Skeletal muscle cell (primary cell): ENCODE data around the gene SS18L1.
"Not testable (repeated sequence)": the region's sequence is repeated elsewhere in the genome, so short reads cannot be mapped to it uniquely, and the experiment has no call there.

Source experiments
- DNase-seq: peaks from one replicate; pipeline ENCODE4 v3.0.0-alpha.2; 2010; ENCODE audit warnings: low read depth
- H3K4me3 ChIP-seq: 2 replicates; pipeline ENCODE4 v1.5.1; 2011; ENCODE audit warnings: low read depth, mild to moderate bottlenecking, control low read depth, low read length, moderate library complexity

The SS18L1 gene

GRCh38 chr20:62143081-62143956 is at the start of gene SS18L1, which contains the start of gene PSMA7:
Gene SS18L1 (plus strand): TSS chr20:62143769. CDS start chr20:62143821, 52 bp downstream.
Gene PSMA7 (minus strand): TSS chr20:62143394. CDS start chr20:62143303, 91 bp downstream.
- H3K4me3 ChIP-seq = peak within 1 kb of the TSS; percentile 78
- DNase-seq = peak; percentile 49

- DNase-seq = no peak
- no peak overlapping the region for H3K4me3 ChIP-seq
Observed at GRCh38 chr20:62096421-62097380, 46.9 kb upstream of the SS18L1 start.

- H3K4me3 ChIP-seq = no peak overlapping the region
- no peak for DNase-seq
Observed at GRCh38 chr20:62097881-62098407, 45.6 kb upstream of the SS18L1 start.

- H3K4me3 ChIP-seq = no peak overlapping the region
- DNase-seq = no peak
Observed at GRCh38 chr20:62101078-62101477, 42.5 kb upstream of the SS18L1 start.

- no peak overlapping the region for H3K4me3 ChIP-seq
- no peak for DNase-seq
Observed at GRCh38 chr20:62103508-62104233, 39.9 kb upstream of the SS18L1 start.

- no peak for DNase-seq
- no peak overlapping the region for H3K4me3 ChIP-seq
Observed at GRCh38 chr20:62104234-62104789, 39.3 kb upstream of the SS18L1 start.

- H3K4me3 ChIP-seq = no peak overlapping the region
- DNase-seq = peak; percentile 37
Observed at GRCh38 chr20:62104791-62105345, 38.7 kb upstream of the SS18L1 start.

GRCh38 chr20:62105592-62105991 is 38.0 kb upstream of the SS18L1 start:
- no peak overlapping the region for H3K4me3 ChIP-seq
- DNase-seq = no peak

DNA sequence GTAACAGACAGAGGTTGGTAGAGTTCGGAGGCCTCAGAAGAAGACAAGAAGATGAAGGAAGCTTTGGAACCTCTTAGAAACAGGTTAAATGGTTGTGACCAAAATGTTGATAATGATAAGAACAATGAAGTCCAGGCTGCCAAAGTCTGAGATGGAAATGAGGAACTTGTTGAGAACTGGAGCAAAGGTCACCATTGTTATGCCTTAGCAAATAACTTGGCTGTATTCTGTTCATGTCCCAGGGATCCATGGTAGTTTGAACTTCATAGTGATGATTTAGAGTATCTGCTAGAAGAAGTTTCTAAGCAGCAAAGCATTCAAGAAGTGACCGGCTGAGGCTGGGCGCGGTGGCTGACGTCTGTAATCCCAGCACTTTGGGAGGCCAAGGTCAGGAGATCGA is 32.4 kb upstream of the SS18L1 start:
- no peak for DNase-seq
- H3K4me3 ChIP-seq = no peak overlapping the region

DNA sequence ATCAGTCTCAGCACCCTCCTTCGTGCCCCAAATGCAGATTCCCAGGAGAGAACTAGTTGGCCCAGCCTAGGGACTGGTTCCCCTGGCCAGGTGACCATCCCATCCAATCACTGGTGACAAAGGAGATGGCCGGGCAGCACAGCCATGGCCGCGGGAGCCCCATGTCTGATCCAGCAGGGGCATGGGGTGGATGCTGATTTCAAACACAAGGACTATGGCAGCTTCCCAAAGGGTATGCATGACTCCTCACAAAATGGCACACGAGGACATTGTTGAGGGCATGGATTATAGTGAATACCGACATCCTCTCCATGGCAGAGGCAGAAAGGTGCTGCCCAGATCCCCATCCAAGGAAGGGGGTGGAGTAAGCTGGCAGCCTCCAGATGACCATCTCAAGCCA is 31.2 kb upstream of the SS18L1 start:
- DNase-seq = no peak
- no peak overlapping the region for H3K4me3 ChIP-seq

DNA sequence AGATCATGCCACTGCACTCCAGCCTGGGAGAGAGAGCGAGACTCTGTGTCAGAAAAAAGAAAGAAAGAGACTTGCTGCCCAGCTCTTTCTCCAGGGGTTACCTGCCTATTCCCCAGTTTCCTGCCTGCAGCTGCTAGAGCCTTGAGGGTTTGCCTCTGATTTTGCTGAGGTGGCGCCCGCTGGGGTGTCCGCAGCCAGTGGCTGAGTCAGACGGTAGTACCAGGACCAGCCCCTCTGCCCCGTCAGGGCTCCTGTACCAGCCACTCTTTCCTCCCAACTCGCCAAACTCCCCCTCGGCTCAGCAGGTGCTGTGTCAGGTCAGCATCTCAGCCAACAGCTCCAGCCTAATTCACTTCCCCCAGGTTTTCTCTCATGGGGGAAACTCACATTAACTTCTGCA is 28.7 kb upstream of the SS18L1 start:
- no peak for DNase-seq
- no peak overlapping the region for H3K4me3 ChIP-seq

DNA sequence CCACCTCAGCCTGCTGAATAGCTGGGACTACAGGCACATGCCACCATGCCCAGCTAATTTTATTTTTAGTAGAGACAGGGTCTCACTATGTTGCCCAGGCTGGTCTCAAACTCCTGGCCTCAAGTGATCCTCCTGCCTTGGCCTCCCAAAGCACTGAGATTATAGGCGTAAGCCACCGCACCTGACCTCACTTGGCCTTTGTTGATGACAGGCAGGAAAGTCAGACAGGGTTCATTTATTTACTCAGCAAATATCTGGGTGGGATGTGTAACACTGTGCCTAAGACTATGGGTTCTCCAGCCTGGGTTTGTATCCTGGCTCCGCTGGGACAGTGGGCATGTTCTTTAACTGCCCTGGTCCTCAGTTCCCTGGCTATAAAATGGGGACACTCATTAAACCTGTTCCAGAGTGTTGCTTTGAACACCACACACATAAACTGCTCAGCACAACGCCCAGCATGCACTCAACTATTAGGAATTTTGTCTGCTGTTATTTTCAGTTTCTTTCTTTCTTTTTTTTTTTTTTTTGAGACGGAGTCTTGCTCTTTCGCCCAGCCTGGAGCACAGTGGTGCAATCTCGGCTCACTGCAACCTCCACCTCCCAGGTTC is 27.7 kb upstream of the SS18L1 start:
- not testable (repeated sequence) for H3K4me3 ChIP-seq, DNase-seq

GRCh38 chr20:62116558-62117361 is 26.8 kb upstream of the SS18L1 start:
- DNase-seq = no peak
- H3K4me3 ChIP-seq = no peak overlapping the region

GRCh38 chr20:62117362-62117646 is 26.3 kb upstream of the SS18L1 start:
- no peak overlapping the region for H3K4me3 ChIP-seq

GRCh38 chr20:62117658-62118057 is 25.9 kb upstream of the SS18L1 start:
- H3K4me3 ChIP-seq = no peak overlapping the region

More at GRCh38 chr20:62117362-62117646, 26.3 kb upstream of the SS18L1 start:
- DNase-seq = no peak

DNA sequence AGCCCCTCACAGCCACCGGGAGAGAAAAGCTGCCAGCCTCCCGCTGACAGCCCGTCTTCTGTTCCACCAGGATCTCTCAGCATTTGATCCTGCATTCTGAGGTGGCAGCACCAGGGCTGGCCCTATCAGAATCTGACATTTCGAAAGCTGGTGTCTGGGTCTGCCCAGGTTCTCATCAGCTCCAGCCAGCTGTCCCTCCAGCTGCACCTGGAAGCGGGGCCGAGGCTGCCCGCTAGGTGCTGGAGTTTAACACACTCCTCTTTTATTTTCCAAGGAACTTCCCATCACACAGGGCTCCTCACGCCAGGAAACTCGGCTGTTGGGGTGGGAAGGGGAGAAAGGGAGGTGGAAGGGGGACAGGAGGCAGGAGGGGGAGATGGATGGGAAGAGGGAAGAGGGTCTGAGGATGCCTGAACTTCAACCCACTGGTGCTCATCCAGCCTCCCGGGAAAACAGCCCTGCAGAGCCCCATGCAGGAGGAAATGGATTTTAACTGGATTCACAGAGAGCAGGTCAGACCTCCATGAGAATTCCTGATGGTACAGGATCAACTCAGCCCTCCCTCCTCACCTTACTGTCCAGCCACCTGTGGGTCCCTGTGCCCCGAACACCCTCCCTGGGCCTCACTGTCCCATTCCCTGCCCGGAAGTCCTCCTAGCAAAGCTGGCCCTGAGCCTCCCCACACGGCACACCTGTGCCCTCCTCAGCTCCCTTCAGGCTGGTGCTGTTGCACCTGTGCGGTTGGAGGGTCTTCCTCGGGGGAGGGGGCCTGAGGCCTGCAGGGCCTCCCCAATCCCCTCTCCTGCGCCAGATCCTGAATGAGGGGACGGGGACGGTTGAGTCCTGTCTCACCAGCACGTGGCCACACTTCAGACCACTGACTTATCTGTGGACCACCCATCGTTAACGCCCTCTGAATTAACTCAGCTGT is 25.2 kb upstream of the SS18L1 start:
- H3K4me3 ChIP-seq = no peak overlapping the region
- DNase-seq = no peak

More at GRCh38 chr20:62117658-62118057, 25.9 kb upstream of the SS18L1 start:
- DNase-seq = no peak

DNA sequence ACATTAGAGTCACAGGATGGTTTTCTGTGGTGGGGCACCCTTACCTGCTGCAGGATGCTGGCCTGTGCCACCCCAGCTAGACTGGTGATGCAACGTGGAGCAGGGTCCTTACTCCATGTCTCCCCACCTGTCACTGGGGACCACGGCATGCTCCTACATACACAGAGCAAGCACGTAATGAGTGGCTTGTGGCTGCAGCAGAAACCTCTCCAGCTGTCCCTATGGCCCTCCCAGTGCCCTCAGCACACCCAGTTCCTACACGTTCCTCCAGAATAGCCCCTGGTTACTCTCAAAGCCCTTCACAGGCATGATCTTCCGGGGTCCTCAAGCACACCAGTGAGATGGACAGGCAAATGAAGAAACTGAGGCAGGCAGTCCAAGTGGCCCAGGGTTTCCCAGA is 24.5 kb upstream of the SS18L1 start:
- H3K4me3 ChIP-seq = no peak overlapping the region
- no peak for DNase-seq
